Stimulated activated naive CD4-positive, alpha-beta T cell (primary cell): ENCODE data around the gene EDEM3.

Experiments
- DNase-seq, 6 experiments: peaks; one replicate each; lab custom pipeline; 2025; lab: John Stamatoyannopoulos, UW

Gene EDEM3

DNA sequence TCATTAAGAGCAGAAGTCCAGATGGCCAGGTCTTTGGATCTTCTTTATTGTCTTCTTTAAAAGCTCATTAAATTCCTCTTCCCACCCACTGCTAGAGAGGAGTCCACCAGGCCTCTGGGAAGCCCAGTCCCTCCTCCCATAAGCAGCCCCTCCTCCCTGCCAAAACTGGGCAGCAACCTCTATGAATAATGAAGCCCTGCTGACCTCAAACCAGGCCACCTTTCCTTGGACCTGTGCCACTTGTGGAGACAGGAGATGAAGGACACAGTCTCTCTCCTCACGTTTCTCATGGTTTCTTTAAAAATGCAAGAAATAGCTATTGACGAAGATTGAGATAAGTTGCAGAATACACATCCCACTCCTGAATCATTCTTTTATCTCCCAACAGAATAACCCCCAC, 112.8 kb downstream of the EDEM3 start:
- DNase-seq: no peak

DNA sequence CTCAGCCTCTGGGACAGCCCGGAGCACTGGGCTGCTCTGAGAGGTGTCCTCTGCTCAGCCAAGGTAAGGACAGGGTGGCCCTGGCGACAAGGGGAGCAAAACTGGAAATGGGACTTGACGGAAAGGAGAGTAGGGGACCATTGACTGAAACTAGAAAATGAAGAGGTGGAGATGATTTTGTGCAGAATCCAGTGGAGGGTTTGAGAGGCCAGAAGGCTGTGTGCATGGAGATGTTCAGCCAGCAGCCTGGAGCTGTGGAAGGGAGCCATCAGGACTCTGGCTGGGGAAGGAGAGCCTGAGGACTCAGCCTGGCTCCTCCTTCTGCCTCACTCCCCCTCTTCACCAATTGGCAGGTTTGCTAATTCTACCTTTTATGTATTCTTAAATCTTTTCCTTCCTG, 114.2 kb downstream of the EDEM3 start:
- DNase-seq: no peak
